ENCODE measurements around the gene SIMC1.

DNA sequence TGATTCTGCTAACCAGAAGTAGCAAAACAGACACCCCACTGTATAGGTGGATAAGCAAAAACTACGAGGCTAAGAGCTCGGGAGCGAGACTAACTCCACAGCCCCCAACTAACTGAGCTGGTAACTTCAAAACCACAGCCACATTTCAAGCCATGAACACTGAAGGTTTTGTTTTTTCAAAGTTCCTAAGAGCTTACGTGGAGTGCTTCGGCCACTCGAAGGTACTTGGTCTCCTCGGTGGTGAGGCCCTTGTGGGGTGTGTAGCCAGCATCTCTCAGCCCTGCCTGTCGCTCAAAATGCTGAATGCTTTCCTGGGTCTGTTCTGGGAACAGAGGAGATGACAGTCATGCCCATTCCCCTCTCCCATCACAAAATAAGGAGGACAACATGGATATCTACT is 112.2 kb downstream of the SIMC1 start:
- TF ChIP-seq, protein P1, sequence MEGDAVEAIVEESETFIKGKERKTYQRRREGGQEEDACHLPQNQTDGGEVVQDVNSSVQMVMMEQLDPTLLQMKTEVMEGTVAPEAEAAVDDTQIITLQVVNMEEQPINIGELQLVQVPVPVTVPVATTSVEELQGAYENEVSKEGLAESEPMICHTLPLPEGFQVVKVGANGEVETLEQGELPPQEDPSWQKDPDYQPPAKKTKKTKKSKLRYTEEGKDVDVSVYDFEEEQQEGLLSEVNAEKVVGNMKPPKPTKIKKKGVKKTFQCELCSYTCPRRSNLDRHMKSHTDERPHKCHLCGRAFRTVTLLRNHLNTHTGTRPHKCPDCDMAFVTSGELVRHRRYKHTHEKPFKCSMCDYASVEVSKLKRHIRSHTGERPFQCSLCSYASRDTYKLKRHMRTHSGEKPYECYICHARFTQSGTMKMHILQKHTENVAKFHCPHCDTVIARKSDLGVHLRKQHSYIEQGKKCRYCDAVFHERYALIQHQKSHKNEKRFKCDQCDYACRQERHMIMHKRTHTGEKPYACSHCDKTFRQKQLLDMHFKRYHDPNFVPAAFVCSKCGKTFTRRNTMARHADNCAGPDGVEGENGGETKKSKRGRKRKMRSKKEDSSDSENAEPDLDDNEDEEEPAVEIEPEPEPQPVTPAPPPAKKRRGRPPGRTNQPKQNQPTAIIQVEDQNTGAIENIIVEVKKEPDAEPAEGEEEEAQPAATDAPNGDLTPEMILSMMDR (IDR thresholded peaks at IDR 0.05), result no peak
- TF ChIP-seq POLR2A (IDR thresholded peaks at IDR 0.05) (no peak), POLR2AphosphoS5 (IDR thresholded peaks at IDR 0.05) (no peak)

Measured in breast epithelium (tissue), 3 donors.